Vagina (tissue), 2 donors: Measurements from ENCODE around the gene KRT2.

ENCODE experiments used
- CTCF ChIP-seq, 3 experiments: fragments of 450-650 bp in 2 of 3; fragments of 200-600 bp in 1 of 3; sonication (generic) in 1 of 3; IDR thresholded peaks; one replicate each; pipeline ENCODE4 v1.5.1; 2017 to 2019; ENCODE audit warnings: antibody characterized with exemption in 3 of 3, mild to moderate bottlenecking in 2 of 3, moderate library complexity in 2 of 3
- POLR2A ChIP-seq, 2 donors: fragments of 450-650 bp; IDR thresholded peaks; one replicate each; pipeline ENCODE4 v1.6.1; 2017; ENCODE audit warnings: antibody characterized with exemption in 2 of 2, mild to moderate bottlenecking in 2 of 2, moderate library complexity in 2 of 2

GRCh38 chr12:52689936-52690335 is 37.9 kb upstream of the KRT2 start:
- TF ChIP-seq POLR2A (IDR thresholded peaks at IDR 0.05) (no peak), CTCF (IDR thresholded peaks at IDR 0.05) (no peak)
